ENCODE data around the gene CLCA1.

The CLCA1 gene, protein sequence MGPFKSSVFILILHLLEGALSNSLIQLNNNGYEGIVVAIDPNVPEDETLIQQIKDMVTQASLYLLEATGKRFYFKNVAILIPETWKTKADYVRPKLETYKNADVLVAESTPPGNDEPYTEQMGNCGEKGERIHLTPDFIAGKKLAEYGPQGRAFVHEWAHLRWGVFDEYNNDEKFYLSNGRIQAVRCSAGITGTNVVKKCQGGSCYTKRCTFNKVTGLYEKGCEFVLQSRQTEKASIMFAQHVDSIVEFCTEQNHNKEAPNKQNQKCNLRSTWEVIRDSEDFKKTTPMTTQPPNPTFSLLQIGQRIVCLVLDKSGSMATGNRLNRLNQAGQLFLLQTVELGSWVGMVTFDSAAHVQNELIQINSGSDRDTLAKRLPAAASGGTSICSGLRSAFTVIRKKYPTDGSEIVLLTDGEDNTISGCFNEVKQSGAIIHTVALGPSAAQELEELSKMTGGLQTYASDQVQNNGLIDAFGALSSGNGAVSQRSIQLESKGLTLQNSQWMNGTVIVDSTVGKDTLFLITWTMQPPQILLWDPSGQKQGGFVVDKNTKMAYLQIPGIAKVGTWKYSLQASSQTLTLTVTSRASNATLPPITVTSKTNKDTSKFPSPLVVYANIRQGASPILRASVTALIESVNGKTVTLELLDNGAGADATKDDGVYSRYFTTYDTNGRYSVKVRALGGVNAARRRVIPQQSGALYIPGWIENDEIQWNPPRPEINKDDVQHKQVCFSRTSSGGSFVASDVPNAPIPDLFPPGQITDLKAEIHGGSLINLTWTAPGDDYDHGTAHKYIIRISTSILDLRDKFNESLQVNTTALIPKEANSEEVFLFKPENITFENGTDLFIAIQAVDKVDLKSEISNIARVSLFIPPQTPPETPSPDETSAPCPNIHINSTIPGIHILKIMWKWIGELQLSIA

DNA sequence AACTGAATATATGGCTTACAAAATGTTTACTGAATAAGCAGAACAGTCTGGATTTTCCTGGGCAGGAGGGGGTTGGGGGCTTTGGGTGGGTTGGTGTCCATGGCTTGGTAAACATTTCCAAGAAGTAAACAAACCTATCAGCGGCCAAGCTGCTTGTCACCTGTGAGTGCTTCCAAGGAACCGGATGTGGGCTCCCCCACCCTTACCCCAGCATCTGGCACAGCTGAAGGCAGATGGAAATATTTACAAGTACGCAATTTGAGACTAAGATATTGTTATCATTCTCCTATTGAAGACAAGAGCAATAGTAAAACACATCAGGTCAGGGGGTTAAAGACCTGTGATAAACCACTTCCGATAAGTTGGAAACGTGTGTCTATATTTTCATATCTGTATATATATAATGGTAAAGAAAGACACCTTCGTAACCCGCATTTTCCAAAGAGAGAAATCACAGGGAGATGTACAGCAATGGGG lies at the start of gene CLCA1:
Gene CLCA1, plus strand, starts transcription at position 427 of the 477 bp plus-strand sequence. Its CDS starts 45 bp downstream, at position 472.
- DNase-seq: no peak

DNA sequence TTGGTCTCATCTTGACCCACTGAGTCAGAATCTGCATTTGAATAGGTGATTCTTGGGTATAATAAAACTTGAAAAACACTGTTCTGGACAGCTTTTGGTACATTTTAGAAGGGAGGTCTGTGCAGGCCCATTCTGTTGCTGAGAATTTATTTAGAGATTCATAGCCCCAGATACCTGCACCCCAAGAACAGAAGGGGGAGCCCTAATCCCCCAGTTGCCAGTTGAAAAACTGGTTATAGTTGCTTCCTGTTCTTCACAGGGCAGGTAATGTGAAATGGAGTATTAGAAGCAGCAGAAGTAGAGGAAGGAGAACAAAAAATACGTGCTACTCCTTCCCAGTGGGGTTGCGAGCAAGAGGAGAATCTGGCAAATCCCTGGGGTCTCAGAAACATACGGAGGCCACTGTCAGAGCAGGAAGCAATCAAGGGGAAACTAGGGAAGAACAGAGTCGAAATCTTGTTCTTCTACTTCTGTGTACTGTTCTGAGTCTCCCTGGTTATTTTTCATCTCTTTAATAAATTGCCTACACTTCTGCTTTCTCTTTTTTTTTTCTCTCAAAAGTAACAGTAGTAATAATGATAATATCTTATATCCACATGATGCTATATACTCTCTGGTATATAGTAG lies 49.3 kb upstream of the CLCA1 start:
- DNase-seq: no peak

DNA sequence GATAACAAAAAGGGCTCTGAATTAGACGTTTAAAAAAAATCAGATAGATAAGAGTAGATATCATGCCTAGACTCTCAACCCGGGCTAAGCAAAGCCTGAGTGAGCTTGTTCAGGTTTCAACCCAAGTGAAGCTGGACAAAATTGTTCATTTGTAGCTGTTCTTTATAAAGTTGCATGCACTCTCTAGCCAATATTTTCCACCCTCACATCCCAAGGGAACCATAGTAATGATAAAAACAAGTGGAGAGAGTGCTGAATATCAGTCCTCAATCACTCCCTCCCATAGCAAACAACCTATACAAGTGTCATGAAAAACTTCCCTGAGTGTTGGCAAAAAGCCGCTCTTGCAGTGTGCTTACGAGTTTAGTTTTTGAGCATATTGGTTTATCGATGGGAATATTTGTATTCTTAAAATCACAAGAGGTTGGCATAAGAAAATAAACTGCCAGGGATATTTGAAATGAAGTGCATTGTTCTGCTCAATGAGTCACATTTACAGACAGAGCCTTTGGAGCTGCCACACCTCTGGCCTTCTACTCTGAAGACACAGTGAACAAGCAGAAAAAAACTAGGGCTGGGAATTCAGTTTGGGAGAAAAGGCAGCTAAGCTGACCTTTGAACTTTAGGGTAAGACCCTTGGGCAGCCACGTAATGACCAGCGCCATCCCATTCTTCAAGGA lies 47.0 kb upstream of the CLCA1 start:
- no peak for DNase-seq

DNA sequence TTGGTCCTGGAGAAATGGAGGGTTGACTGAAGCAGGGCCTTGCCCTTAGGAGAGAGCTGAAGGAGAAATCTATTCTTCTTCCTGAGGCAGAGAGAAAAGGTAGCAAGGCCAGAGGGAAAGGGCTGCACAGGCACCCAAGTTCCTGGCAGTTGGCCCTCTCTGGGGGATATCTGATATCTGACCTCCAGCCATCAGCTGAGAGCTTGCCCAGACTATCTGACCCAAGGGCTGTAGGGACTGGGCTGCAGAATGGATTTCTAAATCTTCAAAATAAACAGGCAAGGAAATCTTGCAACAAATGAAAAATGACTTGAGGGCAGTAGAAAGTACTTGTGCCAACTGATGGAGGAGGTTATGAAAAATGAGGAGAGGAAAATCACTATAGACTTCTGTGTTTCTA lies 45.3 kb upstream of the CLCA1 start:
- DNase-seq: no peak

DNA sequence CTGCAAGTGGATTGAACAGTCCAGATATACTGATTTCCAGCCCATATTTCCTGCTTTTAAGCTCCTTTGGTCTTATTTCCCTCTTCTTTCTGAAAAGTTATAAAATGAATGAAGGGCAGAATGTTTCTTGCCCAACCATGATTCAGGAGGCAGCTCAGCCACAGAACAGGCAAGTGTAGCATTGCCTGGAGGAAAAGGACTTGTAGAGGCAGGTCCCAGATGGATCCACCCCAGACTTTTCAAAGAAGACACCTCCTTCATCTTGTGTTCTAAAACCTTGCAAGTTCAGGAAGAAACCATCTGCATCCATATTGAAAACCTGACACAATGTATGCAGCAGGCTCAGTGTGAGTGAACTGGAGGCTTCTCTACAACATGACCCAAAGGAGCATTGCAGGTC lies 44.9 kb upstream of the CLCA1 start, which contains the start of gene CLCA2:
Gene CLCA2, plus strand, starts transcription at position 299 of the 400 bp plus-strand sequence. Its CDS starts 77 bp downstream, at position 376.
- DNase-seq: no peak

DNA sequence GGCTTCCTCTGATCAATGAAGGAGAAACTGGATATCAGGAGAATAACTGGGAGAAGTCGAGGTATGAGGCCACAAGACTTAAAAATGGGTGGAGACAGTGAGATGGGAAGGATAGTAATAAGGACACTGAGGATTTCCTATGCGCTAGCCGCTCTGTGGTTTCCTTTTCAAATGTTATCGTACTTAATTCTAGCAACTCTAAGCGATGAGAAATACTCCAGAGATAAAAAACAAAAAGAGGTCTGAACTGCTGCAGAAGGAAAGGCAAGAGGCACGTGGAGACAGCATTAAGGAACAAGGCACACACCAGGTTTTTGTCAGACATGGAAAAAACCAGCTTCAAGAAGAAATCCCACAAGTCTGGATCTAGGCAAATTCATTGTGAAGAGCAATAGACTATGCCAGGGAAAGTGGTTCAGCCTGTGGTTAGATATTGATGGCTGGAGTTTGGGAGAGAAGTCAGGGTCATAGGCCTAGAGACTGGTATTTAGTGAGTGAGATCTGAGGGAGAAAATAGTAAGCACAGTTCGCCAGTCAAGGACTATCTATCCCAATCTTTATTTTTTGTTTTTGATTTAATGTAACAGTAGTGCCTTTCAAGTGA lies 39.5 kb upstream of the CLCA1 start:
- no peak for DNase-seq

DNA sequence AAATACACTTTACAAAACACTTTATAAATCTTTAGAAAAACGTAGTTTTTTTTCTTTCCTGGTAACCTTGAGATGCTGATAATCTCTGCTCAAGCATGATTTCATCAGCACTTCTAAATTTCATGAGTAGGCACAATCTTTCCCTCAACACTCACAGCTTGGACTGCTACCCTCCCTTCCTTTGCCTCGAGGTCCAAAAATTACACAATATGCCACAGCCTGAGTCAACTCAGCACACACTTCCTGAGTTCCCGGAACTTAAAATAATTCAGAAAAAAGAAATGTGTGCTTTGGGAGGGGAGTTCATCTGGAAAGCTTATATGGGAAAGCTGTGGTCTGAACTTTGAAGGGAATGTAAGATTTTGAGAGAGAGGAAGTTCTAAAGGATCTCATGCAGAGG lies 38.9 kb upstream of the CLCA1 start:
- DNase-seq: peak; percentile 45

DNA sequence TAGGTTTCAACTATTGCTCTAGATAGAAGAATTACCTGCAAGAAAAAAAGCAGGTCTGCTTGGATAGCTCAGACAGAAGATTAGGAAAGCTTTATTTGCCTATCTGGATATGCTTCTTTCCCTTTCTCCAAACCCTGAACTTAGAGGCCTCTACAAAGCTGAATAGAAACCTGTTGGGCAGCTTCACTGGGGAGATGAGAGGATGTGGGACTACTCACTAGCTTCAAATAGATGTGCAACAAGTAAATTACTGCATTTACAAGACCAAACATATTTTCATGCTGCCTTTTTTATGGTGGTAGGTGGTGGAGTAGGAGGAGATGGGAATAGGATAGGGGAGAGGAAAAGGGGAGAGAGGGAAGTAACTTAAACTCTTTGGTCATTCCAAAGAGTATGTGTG lies 38.4 kb upstream of the CLCA1 start:
- DNase-seq: no peak

DNA sequence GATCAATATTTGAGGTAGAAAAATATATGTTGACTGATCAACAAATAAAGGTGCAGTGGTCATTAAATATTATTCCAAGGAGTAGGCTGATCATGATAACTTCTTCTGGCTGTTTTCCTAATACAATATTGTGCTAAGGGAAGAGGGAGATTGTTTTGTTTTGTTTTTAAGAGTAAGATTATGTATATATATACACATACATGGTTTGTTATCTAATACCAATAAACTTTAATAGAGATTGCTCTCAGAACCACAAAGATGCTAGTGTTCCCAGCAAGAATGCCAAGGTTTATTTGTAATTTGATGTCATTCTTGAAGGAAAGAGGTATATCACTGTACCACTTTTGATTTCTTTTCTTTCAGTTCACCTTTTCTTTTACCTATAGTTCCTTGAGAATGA lies 34.7 kb upstream of the CLCA1 start:
- no peak for DNase-seq

DNA sequence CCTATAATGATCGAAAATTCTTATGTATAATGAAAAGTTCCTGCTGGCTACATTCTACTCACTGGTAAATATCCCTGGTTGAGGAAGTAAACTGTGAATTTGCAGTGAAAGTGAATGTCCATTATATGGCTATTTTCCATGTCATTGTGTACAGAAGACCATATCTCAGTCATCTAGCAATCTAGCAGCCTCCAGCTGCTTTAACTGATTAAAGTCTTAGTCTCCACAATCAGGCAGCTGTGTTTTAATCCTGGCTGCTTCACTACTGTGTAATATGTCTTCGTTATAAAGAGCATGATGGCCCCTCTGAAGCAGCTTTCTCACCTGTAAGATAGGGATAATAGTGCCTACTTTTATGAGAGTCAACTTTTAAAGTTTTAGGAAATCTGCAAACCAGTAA lies 33.4 kb upstream of the CLCA1 start:
- DNase-seq: no peak

DNA sequence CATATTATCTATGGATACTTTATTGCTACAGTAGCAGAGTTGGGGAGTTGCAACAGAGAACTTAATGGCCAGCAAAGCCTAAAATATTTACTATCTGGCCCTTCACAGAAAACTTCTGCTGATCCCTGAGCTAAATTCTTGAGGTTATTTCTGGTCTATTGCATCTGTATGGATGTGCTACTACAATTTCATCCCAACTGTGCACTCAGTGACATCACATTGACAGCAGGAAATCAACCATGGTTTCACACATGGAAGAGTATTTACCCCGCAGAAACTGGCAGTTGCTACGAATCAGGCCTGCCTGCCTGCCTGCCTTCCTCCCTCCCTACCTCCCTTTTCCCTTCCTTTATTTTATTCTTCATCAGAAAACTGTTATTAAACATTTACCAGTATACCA lies 32.7 kb upstream of the CLCA1 start:
- DNase-seq: no peak

DNA sequence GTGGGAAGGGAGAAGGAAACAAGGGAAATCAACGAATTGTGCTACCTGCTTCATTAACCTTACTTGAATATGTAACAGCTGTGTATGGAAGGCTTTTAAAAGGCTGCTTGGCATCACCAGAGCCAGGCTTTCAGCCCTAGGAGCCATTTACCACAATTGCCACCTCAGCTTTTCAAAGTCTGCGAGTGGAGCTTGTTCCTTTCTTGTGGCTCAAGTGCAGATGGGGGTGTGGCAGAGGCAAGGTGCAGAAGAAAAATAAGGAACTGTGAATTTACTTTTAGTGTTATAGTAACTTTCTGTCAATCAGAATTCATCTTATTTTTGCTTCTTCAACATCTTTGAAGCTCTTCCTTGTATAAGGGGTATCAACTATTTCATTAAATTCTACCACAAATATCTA lies 27.1 kb upstream of the CLCA1 start:
- no peak for DNase-seq

DNA sequence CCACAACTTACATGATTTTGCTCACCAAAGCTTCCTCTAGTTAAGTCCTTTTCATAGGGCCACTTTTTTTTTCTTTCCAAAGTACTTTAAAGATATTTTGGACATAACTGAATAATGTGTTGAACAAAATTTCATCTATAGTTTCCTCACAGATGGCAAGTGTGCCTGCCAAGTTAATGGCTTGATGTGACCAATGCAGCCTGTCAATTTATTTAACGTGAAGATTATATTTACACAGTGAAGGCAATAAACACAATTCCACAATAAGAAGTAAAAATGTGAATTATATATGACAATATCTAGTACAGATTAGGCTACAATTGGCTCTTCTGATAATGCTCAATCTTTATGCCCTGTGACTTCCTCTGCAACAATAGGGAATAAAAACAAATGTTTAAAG lies 26.7 kb upstream of the CLCA1 start:
- no peak for DNase-seq

DNA sequence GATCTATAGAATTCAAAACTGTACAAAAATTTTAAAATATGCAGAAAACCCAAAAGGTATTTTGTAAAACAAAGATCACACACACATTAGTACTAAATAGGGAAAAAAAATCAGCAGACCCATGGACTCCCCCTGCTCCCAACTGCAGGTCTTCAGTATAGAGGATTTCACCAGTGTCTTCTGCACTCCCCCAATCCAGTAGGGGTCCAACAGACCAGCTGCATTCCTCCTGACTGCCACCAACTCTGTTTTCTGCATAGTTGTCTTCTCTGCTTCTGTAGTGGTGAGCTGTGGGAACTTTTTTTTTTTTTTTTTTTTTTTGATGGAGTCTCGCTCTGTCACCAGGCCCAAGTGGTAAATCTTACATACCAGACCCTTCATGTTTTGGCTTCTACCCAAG lies 22.8 kb upstream of the CLCA1 start:
- DNase-seq: no peak

DNA sequence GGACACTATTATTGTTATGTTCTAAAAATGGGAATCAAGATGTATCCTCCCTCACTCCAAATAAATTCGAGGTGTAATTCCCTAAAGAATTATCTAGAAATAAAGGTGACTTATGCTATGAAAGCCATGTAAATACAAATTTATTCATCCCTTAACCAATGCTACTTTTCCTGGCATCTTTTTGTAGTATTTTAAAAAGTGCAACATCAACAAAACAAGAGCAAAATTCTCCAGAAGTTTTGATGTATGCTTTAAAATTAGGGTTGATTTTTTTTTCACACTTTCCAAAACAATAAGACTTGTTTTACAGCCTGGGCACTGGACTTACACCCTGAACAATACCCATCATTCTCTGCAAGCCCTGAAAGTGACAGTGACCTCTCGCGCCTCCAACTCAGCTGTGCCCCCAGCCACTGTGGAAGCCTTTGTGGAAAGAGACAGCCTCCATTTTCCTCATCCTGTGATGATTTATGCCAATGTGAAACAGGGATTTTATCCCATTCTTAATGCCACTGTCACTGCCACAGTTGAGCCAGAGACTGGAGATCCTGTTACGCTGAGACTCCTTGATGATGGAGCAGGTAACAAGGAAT lies 21.4 kb upstream of the CLCA1 start:
- no peak for DNase-seq

DNA sequence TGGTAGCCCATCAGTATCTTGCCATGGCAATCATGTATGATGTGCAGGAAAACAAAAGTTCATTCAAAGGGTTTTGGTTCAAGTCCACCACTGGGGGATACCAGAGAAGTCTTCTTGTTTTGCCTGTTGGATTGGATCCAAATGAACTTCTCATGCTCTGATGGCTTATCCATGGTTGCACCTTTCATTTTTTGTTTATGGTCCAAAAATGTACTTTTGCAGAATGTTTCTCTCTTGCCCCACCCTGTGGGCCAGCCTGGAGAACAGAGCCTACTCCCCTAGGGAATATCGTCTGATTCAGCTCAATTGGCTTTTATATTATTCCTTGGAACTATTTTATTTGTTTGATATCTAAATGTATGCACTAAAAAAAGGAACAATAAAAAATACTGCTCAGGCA lies 20.1 kb upstream of the CLCA1 start:
- no peak for DNase-seq

DNA sequence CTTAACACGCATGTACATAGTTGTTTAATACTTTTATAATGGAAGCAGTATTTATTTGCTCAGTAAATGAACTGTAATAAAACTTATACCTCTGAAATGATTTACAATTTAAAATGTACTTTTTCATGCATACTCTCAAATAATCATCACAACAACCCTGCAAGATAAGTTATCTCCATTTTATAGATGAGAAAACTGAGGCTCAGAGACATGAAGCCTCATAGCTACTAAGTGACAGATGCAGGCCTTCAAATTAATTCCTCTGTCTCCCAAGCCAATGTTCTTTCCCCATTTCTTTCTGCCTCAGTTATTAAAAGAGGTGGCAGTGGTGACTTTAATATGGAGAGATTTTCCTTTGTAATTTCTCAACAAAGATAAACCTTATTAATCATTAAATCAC lies 19.6 kb upstream of the CLCA1 start:
- DNase-seq: no peak

DNA sequence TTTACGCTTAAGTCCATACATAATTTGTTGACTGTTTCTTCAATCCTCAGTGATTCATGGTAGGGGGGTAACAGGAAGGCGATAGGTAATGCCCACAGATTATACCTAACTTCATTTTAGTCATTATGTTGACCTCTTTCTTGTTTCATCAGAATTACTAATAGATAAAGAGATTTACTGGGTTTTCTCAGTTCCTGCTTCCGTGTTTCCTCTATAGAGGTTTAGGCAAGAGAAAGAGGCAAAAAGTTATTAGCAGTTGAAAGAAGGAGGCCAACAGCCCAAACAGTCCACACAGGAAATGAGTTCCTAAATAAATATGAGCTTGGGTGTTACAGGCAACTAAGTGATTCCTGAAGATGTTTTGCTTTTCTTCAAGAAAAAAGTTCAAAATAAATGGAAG lies 17.9 kb upstream of the CLCA1 start:
- DNase-seq: no peak

DNA sequence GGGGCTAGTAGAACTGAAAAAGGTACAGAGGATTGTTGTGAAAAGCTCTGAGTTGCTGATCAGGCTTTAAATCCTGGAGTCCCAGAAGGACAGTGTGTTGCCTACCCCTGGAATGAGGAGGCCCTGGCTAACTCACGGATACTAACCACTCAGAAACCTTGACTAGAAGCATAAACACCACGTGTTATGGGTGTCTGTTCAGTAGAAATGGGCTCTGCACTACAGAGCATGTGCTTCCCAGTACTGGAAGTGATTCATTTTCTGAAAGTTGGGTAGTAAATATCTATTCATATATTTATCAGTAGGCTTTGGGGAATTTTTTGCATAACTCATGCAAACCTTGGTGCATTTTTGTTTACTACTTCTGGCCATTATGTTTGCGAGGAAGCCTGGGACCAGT lies 15.1 kb upstream of the CLCA1 start:
- no peak for DNase-seq

DNA sequence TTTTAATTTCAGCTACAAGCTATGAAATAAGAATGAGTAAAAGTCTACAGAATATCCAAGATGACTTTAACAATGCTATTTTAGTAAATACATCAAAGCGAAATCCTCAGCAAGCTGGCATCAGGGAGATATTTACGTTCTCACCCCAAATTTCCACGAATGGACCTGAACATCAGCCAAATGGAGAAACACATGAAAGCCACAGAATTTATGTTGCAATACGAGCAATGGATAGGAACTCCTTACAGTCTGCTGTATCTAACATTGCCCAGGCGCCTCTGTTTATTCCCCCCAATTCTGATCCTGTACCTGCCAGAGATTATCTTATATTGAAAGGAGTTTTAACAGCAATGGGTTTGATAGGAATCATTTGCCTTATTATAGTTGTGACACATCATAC lies 13.7 kb upstream of the CLCA1 start:
- no peak for DNase-seq

DNA sequence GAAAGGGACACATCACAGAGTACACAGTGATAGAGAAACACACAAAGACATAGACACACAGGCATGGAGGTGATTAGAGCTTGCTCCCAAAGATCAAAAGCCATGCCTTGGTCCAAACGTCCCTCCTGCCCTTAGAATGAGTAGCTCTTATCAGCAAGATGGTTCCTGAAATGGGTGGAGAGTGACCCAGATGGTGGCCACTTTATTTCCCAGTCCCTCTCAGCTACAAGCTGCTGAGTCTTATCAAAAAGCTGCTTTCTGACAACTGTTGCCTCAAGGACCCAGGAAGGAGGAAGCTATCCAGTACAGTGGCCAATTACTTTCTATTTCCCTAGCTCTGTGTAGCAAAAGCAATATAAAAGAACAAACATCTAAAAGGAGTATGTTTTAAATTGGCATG lies 7.7 kb upstream of the CLCA1 start:
- no peak for DNase-seq

DNA sequence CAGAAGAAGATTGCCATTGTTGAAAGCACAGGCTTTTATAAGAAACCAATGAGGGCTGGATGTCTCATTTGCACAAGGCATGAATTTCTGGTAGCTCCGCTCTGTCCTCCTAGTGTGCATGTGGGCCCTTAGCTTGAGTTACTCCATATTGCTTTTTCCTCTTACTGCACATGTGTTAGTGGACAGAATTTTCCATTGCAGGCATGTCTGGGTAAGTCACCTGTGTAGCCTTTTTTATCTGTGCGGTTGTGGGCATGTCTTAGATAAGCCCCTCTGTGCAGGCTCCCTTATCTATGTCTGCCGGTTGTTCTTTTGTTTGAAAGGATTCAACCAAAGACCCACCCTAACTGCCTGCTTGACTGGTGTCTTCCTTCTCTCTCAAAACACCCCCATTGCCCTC lies 7.2 kb upstream of the CLCA1 start:
- no peak for DNase-seq
